AG08396 (cell line): ENCODE measurements around the gene SH2B2.
"Not testable (repeated sequence)": the region's sequence is repeated elsewhere in the genome, so short reads cannot be mapped to it uniquely, and the experiment has no call there.

Experiments used
- DNase-seq: peaks from one replicate; pipeline ENCODE4 v3.0.0; 2012; ENCODE audit warnings: low spot score, mixed read lengths

SH2B2 gene

GRCh38 chr7:102287111-102287980, 678 bp downstream of the SH2B2 start:
- DNase-seq, result peak; percentile 59

GRCh38 chr7:102287981-102288278, 1.3 kb downstream of the SH2B2 start:
- DNase-seq, result no peak

GRCh38 chr7:102288285-102288930, 1.7 kb downstream of the SH2B2 start:
- DNase-seq, result no peak

GRCh38 chr7:102289057-102289456, 2.4 kb downstream of the SH2B2 start:
- no peak for DNase-seq

- DNase-seq, result no peak
Observed at GRCh38 chr7:102291056-102291915, 4.6 kb downstream of the SH2B2 start.

GRCh38 chr7:102291916-102292267, 5.2 kb downstream of the SH2B2 start:
- DNase-seq, result no peak

GRCh38 chr7:102292813-102293798, 6.4 kb downstream of the SH2B2 start:
- no peak for DNase-seq

- DNase-seq, result no peak
Observed at GRCh38 chr7:102294589-102294988, 7.9 kb downstream of the SH2B2 start.

GRCh38 chr7:102295346-102296178, 8.9 kb downstream of the SH2B2 start:
- no peak for DNase-seq

- no peak for DNase-seq
Observed at GRCh38 chr7:102296179-102296438, 9.4 kb downstream of the SH2B2 start.

GRCh38 chr7:102296514-102296913, 9.8 kb downstream of the SH2B2 start:
- DNase-seq, result no peak

GRCh38 chr7:102297487-102298218, 11.0 kb downstream of the SH2B2 start:
- no peak for DNase-seq

GRCh38 chr7:102300643-102301221, 14.1 kb downstream of the SH2B2 start:
- DNase-seq, result no peak

- not testable (repeated sequence) for DNase-seq
Observed at GRCh38 chr7:102301367-102301766, 14.7 kb downstream of the SH2B2 start.

- DNase-seq, result no peak
Observed at GRCh38 chr7:102302025-102302424, 15.4 kb downstream of the SH2B2 start.

- DNase-seq, result no peak
Observed at GRCh38 chr7:102303669-102304422, 17.2 kb downstream of the SH2B2 start.

- DNase-seq, result no peak
Observed at GRCh38 chr7:102304668-102305067, 18.0 kb downstream of the SH2B2 start.

GRCh38 chr7:102305414-102306268, 19.0 kb downstream of the SH2B2 start:
- no peak for DNase-seq
